A549 treated with CORT108297 at 1 μM for 4 hours (cell line): ENCODE results near the gene GLMP. TPM values are rescaled to one million over a fixed set of nuclear protein-coding genes. Genes with fewer than 3 reads are reported as not detected.

Source experiments
- total RNA-seq: library from RNA; stranded (reverse); fragments of 200-300 nt; extraction: Qiagen RNA extraction; gene quantifications from 5 replicates; pipeline ENCODE4 v1.2.3, GENCODE V29; 2022

Gene GLMP
- 33.5 to 52.1 TPM (median 46.7 TPM) in 5 replicates for total RNA-seq

GRCh38 chr1:156295391-156295947 lies at the start of gene GLMP:
Gene GLMP (minus strand): TSS chr1:156295679. CDS start chr1:156295645, 34 bp downstream.

GRCh38 chr1:156338180-156338976 lies 42.9 kb upstream of the GLMP start, which contains the start of the genes CCT3 and TSACC:
Gene CCT3 (minus strand): TSS chr1:156338292. CDS start chr1:156338184, 108 bp downstream.
Gene TSACC (plus strand): TSS chr1:156338526. CDS start chr1:156339758, 1,232 bp downstream.

GRCh38 chr1:156298852-156299357 lies 3.4 kb upstream of the GLMP start, which contains the start of gene VHLL:
Gene VHLL (minus strand): TSS chr1:156299307. CDS start chr1:156299189, 118 bp downstream.

GRCh38 chr1:156284112-156284511 lies 11.4 kb downstream of the GLMP start, which contains the start of gene TMEM79:
Gene TMEM79 (plus strand): TSS chr1:156284325. CDS start chr1:156285227, 902 bp downstream.

GRCh38 chr1:156282479-156283222 lies 12.8 kb downstream of the GLMP start, which contains the start of gene SMG5:
Gene SMG5 (minus strand): TSS chr1:156282825. CDS start chr1:156282680, 145 bp downstream.

GRCh38 chr1:156247460-156248322 lies 47.8 kb downstream of the GLMP start, which contains the start of gene PAQR6:
Gene PAQR6 (minus strand): TSS chr1:156248056. CDS start chr1:156246731, 1,325 bp downstream.

Other genes with a start within 250 kb of the GLMP start
- 35.9 to 45.7 TPM (median 42.4 TPM) in 5 replicates for gene UBQLN4, start 241.9 kb downstream of the GLMP start, total RNA-seq
- gene LAMTOR2, start 240.9 kb downstream of the GLMP start, total RNA-seq: 160 to 166 TPM (median 161 TPM) in 5 replicates
- 0.21 TPM in 1 of 5 replicates, not detected in the others for gene RAB25, start 234.5 kb downstream of the GLMP start, total RNA-seq
- gene MEX3A, start 213.2 kb downstream of the GLMP start, total RNA-seq: 1.3 to 2.9 TPM (median 2.8 TPM) in 5 replicates
- gene LMNA, start 181.0 kb downstream of the GLMP start, total RNA-seq: 587 to 756 TPM (median 723 TPM) in 5 replicates
- 0.20 to 0.46 TPM (median 0.42 TPM) in 5 replicates for gene SEMA4A, start 142.1 kb downstream of the GLMP start, total RNA-seq
- 24.3 to 27.6 TPM (median 26.9 TPM) in 5 replicates for gene SLC25A44, start 101.6 kb downstream of the GLMP start, total RNA-seq
- 53.2 to 62.7 TPM (median 60.1 TPM) in 5 replicates for gene PMF1, start 82.7 kb downstream of the GLMP start, total RNA-seq
- gene BGLAP, start 53.5 kb downstream of the GLMP start, total RNA-seq: 0.34 to 0.75 TPM (median 0.52 TPM) in 4 of 5 replicates, not detected in the other
- gene PAQR6, start 47.6 kb downstream of the GLMP start, total RNA-seq: 2.0 to 4.9 TPM (median 4.5 TPM) in 5 replicates
- gene SMG5, start 12.9 kb downstream of the GLMP start, total RNA-seq: 39.5 to 49.8 TPM (median 48.2 TPM) in 5 replicates
- gene TMEM79, start 11.4 kb downstream of the GLMP start, total RNA-seq: 6.8 to 10.2 TPM (median 8.9 TPM) in 5 replicates
- gene VHLL, start 3.6 kb upstream of the GLMP start, total RNA-seq: not detected in 5 replicates
- 392 to 439 TPM (median 400 TPM) in 5 replicates for gene CCT3, start 42.6 kb upstream of the GLMP start, total RNA-seq
- 1.8 to 4.1 TPM (median 2.1 TPM) in 5 replicates for gene TSACC, start 42.8 kb upstream of the GLMP start, total RNA-seq
- not detected in 5 replicates for gene RHBG, start 73.5 kb upstream of the GLMP start, total RNA-seq
- 20.9 to 35.5 TPM (median 30.3 TPM) in 5 replicates for gene MEF2D, start 205.1 kb upstream of the GLMP start, total RNA-seq